CD4-positive, alpha-beta T cell treated with Interleukin-17A for 4 hours (primary cell): ENCODE results near the gene RIMBP2.
"Not testable (repeated sequence)": the region's sequence is repeated elsewhere in the genome, so short reads cannot be mapped to it uniquely, and the experiment has no call there.

Experiments
- DNase-seq: peaks from one replicate; pipeline ENCODE4 v3.0.0-alpha.2; 2020; ENCODE audit warnings: mixed read lengths

The RIMBP2 gene

DNA sequence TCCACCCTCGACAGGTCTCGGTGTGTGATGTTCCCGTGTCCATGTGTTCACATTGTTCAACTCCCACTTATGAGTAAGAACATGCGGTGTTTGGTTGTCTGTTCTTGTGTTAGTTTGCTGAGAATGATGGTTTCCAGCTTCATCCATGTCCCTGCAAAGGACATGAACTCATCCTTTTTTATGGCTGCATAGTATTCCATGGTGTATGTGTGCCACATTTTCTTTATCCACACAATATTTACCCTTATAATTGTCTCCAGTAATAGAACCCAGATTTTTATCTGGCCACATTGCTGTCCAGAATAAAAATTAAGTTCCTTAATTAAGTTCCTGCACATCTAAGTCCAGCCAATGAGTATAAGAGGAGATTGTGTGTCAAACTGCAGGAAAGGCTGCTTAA, 22.3 kb upstream of the RIMBP2 start:
- DNase-seq = not testable (repeated sequence)

DNA sequence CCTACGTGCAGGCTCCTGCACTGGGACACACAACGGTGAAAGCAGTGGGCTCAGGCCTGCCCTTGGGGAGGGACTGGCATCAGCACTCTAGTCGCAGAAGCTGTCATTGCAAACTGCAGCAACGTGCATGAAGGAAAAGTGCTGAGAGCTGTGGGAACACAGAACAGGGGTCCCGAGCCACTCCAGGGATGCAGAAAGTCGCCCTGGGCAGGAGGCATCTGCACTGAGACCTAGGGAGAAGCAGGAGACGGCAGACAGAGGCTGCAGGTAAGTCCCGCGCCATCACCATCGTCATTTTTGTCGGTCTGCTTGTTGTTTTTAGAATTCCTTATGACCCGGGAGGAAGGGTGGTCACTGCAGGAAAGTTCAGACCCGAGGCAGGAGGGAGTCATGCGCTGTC, 21.6 kb upstream of the RIMBP2 start:
- no peak for DNase-seq

GRCh38 chr12:130729344-130729743, 13.2 kb upstream of the RIMBP2 start:
- no peak for DNase-seq

DNA sequence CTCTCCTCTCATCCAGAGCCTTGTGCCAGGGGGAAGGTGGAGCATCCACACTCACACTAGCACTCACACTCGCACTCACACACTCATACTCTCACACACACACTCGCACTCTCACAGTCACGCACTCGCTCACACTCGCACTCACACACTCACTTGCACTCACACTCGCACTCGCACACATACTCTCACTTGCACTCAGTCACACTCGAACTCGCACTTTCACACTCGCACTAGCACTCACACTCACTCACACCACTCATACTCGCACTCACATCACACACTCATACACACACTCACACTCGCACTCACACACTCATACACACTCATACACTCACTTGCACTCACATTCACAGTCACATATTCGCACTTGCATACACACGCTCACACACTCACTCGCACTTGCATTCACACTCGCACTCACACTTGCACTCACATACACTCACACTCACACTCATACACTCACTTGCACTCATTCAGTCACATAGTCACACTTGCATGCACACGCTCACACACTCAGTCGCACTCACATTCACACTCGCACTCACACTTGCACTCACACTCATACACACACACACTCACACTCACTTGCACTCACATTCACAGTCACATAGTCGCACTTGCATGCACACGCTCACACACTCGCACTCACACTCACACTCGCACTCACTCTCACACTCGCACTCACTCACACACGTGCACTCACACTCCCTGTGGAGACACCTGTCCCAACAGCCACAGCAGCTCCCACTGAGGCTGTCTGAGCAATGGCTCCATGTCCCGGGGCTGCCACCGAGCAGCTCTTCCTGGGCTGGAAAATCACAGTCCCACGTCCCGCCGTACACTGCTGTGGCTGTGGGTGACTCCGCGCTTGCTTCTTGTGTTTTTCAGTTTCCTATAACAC, 12.3 kb upstream of the RIMBP2 start:
- DNase-seq = no peak

DNA sequence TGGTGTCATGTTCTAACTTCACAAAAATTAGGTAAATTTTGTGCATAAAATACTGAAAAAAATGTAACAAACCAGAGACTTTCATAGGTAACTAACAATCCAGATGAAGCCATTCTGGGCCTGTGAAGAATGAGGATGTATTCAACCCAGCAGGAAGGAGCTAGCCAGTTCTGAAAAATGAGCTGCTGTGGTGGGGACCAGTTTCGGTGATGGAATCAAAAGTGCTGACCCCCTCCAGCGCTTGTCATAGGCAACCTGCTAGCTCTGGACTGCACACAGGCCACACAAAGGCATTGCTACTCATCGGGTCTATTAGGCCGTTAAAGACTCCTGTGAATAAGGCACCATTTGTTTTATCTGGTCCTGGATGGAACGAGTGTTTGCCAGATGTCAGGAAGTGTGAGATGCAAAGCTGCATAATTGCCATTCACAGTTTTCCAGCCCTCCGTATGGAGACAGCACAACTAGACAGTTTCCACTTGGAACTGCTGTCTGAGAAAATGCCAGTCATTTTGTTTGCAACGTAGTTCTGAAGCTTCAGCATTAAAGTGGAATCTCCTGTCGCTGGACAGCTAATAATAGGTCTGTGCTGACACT, 3.3 kb upstream of the RIMBP2 start:
- no peak for DNase-seq

DNA sequence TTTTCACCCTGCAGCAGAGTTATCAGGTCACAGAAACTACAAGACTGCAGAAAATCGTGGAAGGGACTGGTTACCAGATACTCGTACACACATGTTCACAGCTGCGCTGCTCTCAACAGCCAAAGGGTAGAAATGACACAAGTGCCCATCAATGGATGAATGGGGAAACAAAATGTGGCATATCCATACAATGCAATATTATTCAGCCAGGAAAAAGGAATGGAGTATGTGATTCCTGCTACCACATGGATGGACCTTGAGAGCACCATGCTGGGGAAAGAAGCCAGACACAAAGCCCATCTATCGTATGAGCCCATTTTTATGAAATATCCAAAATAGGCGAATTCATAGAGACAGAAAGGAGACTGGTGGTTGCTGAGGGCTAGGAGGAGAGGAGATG, 1.7 kb upstream of the RIMBP2 start:
- DNase-seq = no peak

DNA sequence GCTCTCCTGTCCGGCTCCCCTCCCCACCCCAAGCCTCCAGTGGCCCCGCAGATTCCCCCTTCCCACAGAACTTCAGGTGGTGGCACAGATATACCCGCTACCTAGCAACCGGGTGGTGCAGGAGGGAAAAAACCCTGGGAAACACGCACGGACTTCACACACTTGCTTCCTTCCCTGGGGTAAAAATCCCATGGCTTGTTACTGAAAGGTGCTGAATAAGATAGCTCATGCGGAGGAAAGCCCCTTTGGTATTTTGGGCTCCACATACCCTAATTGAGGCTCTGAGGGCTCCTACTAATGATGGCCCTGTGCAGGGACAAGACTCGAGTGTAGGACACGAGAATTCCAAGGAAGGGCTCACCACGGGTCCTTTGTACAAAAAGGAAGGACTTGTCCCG, 869 bp upstream of the RIMBP2 start:
- no peak for DNase-seq

- no peak for DNase-seq
Measured at GRCh38 chr12:130715150-130715997, 725 bp downstream of the RIMBP2 start.

- DNase-seq = no peak
Measured at GRCh38 chr12:130714591-130715149, 1.4 kb downstream of the RIMBP2 start.

DNA sequence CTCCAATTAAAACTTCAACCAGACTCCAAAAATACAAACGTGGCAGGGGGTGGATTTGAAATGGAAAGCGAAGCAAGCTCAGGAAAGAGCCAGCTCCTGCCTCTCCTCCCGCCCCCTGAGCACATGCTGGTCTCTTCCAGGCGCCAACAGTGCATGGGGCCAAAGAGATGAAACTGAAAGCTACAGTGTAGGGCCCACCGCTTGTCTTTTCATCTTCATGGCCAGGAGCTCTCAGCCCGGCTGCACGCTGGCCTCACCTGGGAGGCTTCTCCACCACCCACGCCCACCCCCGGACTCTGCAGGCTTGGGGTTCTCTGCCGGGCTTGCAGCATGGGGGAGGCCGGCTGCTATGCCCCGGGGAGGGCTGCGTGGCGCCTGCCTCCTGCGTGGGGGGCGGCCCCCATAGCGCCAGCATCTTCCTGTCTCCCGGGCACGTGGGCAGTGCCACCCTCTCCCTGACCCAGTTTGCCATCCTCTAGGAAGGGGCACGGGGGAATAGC, 2.0 kb downstream of the RIMBP2 start:
- no peak for DNase-seq

- DNase-seq = no peak
Measured at GRCh38 chr12:130713581-130713991, 2.5 kb downstream of the RIMBP2 start.

- DNase-seq = no peak
Measured at GRCh38 chr12:130712346-130713065, 3.6 kb downstream of the RIMBP2 start.

GRCh38 chr12:130711756-130712155, 4.3 kb downstream of the RIMBP2 start:
- DNase-seq = no peak

DNA sequence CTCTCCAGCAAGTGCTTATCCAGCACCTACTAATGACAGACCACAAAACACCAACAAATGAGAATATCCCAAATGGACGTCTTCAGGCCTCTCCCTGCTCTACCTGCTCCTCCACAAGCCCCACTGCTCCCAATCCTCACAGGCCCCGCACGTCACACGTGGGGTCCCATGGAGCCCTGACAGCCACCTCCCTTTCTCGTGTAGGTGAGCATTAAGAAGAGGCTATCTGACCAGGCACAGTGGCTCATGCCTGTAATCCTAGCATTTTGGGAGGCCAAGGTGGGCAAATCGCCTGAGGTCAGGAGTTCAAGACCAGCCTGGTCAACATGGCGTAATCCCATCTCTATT, 5.4 kb downstream of the RIMBP2 start:
- no peak for DNase-seq

DNA sequence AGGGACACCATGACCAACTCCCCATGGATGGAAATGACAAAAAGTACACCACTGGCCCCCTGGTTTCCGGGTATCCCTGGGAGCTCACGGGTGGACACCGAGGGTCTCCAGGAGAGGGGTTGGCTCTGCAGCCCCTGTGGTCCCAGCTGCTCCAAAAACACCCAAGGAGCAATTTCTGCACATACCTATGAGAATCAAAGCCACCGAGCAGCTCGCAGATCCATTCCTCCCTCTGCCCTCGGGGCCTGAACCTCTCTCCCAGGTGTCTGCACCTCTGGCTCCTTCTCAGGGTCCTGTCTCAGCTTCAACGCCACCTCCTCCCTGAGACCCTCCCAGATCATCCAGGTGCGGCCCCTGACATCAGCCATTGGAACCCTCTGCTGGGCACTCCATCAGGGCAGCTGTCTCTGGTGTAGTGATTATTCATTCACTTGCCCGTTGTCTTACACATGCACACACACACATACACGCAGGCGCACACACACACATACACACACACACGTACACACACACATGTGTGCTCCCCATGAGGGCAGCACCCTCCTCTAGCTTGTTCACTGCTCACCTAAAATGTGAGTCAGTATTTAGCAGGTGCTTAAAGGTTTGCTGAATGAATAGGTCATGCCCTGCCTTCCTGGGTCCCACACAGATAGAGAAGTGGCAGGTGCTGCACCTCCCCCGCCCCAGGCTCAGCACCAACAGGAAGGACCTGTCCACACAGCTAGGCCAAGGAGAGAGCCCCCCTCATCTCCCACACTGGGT, 5.9 kb downstream of the RIMBP2 start:
- no peak for DNase-seq

DNA sequence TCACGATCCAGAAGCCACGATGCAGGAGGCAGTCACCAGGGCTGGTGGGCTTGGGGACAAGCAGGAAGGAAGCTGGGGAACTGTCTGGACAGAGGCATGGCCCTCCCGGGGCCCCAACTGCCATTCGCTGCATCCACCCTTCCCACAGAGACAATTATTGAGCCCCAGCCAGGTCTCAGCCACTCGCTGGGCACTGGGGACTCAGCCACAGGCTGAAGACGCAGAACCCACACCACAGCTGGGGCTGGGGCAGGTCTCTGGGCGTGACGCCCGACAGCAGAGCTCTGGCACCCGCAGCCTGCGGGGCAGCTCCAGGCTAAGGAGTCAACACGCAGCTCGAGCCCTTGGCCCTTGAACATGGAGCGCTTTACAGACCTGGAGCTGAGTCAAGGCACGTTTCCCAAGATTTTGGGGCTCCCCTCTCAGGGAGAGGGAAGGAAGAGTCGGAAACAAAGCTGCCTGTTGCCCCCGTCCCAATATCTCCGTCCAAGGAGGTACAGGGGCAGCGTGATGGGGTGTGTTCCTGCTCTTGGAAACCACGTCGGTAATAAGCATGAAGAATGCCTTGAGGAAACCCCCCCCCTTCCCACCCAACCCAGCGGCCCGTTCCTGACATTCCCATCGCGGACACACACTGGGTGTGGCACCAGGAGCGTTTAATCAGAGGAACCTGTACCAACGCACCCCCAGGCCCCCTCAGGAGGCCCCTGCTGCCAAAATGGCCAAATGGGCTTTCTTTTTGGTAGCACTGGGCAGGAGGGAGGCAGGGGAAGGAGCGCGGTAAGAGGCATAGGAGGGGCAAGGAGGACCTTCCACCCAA, 6.7 kb downstream of the RIMBP2 start:
- DNase-seq = no peak

GRCh38 chr12:130708648-130709047, 7.5 kb downstream of the RIMBP2 start:
- DNase-seq = no peak

- DNase-seq = no peak
Measured at GRCh38 chr12:130707571-130707891, 8.6 kb downstream of the RIMBP2 start.

GRCh38 chr12:130706885-130707570, 9.1 kb downstream of the RIMBP2 start:
- DNase-seq = no peak

DNA sequence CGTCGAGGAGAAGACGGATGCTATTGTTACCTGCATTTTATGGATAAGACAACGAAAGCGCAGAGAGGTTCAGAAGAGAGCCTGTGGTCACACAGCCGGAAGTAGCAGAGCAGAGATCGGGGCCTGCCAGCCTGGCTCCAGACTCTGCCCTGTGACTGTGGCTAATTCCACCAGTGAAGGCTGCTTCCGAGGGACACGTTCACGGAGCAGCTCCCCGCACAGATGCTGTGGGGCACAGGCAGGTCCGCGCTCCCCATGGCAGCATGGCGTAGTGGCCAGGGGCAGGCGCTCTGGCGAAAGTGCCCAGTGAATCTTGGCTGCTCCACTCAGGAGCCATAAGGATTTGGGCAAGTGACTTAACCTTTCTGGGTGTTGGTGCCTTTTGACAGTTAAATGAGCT, 9.8 kb downstream of the RIMBP2 start:
- DNase-seq = no peak
